NCI-H2081 (cell line): ENCODE results near the gene SRGAP1.
A peak's percentile ranks its signal among the peaks of the same experiment; 100 is the strongest.
"Not testable (repeated sequence)": the region's sequence is repeated elsewhere in the genome, so short reads cannot be mapped to it uniquely, and the experiment has no call there.

Experiments
- DNase-seq, 2 experiments: peaks; one replicate each; lab custom pipeline; 2025; lab: John Stamatoyannopoulos, UW

Gene SRGAP1

GRCh38 chr12:64122154-64122553 is 277.7 kb downstream of the SRGAP1 start:
- DNase-seq: no peak

- no peak for DNase-seq
Observed at GRCh38 chr12:64122995-64123394, 278.5 kb downstream of the SRGAP1 start.

GRCh38 chr12:64123448-64123847 is 278.9 kb downstream of the SRGAP1 start:
- DNase-seq: no peak

DNA sequence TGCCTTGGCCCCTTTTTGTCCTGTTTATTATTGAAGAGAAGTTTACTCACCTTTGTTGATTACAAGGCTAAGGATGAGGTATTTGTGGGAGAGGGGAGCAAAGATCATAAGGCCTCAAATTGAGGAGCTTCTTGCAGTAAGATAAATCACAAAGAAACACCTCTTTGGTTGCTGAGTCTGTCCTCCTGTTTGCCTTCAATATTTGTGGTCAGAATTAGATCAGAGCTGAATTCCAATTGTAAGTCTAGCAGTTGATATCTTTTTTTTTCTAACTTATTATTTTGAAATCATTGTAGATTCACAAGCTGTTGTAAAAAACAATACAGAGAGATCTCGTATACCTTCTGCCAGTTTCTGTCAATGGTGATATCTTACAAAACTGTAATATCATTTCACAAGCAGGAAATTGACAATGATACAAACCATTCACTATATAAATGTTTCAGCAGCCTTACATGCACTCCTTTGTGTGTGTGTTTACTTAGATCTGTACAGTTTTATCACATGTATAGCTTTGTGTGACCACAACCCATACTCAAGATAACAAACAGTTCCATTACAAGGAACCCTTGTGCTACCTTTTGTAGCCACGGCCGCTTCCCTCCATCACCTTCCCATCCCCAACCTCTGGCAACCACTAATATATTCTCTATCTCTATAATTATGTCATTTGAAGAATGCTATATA is 280.2 kb downstream of the SRGAP1 start:
- peak in 1 of 2 experiments; percentile 7 for DNase-seq

GRCh38 chr12:64125913-64126312 is 281.4 kb downstream of the SRGAP1 start:
- DNase-seq: no peak

DNA sequence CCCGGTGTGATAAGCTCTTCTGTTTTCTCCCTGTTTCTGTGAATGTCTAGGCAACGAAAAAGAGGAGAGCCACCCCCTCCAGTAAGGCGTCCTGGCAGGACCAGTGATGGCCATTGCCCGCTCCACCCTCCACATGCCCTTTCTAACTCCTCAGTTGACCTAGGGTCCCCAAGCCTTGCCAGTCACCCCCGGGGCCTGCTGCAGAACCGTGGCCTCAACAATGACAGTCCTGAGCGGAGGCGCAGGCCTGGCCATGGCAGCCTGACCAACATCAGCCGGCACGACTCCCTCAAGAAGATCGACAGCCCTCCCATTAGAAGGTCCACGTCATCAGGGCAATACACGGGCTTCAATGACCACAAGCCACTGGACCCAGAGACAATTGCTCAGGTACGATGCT is 283.3 kb downstream of the SRGAP1 start:
- no peak for DNase-seq

DNA sequence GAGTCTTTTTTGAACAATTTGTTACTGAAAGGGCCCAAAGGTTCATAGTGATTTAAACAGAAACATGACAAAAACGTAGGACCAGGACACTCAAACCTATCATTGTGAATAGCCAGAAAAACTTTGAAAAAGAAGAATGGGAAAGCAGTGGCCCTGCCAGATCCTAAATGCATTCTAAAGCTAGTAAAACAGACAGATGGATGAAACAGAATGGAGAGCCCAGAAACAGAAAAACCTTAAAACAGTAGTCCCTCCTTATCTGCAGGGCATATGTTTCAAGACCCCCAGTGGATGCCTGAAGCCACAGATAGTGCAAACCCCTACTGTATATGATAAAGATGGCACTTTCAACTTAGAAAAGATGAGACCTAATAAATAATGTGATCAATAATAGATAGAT is 283.9 kb downstream of the SRGAP1 start:
- DNase-seq: no peak

DNA sequence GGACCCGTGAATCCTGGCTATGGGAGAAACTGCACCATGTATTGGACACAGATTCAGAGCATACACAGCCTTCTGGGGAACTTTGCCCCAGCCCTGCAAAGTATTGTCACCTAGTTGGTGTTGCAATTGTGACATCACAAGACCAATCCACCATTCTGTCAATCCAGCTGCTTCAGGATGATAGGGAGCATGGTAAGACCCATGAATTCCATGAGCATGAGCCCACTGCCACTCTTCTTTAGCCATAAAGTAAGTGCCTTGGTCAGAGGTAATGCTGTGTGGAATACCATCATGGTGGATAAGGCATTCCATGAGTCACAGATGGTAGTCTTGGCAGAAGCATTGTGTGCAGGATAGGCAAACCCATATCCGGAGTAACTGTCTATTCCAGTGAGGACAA is 286.0 kb downstream of the SRGAP1 start:
- DNase-seq: not testable (repeated sequence)

DNA sequence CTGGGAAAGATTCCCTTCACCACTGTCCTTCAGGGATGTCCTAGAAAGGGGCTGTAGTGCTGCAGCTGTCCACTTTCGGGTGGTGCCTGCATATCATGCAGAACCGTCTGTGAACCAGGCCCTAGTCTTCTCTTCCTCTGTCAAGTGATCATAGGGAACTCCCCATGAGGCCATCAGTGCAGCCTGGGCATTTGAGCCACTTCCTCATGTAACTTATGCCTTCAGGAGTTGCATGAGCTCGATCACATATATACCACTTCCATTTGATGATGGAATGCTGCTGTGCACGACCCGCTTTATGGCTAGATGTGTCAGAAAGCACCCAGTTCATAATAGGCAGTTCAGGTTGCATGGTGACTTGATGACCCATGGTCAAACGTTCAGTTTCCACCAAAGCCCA is 287.0 kb downstream of the SRGAP1 start:
- DNase-seq: not testable (repeated sequence)

DNA sequence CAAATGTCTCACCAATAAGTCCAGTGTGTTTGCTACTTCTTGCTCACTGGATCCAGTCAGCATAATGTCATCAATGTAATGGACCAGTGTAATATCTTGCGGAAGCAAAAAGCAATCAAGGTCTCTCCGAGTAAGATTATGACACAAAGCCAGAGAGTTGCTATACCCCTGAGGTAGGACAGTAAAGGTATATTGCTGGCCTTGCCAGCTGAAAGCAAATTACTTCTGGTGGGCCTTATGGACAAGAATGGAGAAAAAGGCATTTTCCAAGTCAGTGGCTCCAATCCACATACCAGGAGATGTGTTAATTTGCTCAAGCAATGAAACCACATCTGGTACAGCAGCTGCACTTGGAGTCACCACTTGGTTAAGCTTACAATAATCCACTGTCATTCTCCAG is 288.2 kb downstream of the SRGAP1 start:
- DNase-seq: not testable (repeated sequence)

DNA sequence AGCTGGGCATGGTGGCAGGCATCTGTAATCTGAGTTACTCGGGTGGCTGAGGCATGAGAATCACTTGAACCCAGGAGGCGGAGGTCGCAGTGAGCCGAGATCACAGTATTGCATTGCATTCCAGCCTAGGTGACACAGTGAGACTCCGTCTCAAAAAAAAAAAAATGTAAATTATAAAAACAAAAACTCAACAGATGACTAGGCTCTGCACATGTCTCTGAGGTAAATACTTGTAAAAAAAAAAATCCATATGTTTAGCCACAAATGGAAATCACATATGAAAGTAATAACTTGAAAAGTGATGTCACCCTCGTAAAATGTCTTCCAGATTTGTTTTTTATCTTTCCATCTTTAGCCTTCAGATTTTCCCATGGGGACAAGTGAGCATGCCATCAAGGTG is 292.6 kb downstream of the SRGAP1 start:
- no peak for DNase-seq

DNA sequence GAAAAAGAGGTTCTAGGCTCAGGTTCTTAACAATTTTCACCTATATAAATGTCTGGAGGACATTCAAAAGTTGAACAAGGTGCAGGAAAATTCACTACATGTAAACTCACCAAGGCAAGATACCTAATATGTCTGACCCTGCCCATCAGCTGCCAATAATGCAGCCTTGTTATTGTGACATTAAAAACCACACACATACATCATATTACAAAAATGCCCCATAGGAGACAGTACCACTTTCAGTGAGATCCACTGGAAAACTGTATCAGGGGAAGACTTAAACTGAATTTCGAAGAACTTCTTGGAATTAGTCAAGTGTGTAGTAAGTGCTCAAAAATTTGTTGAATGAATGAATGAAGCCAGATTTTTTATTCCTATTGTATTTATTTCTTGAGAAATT is 294.5 kb downstream of the SRGAP1 start:
- DNase-seq: no peak

- DNase-seq: no peak
Observed at GRCh38 chr12:64142382-64142781, 297.9 kb downstream of the SRGAP1 start.

DNA sequence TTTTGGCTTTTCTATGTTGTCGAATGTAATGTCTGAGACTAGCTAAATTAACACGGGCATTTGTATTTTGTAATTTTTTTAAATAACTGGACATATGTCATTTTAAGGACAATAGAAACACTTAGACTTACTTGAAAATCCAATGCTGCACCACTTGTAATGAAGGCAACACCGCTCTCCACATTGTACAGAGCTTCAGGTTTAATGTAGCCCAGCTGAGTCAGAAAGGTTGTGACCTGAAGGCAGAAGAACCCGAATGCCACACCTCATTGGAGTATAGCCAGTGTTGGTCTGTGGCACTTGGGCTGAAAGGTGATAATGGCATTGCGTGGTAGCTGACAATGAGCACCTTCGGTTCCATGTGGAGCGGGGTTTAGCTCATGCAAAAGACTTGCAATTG is 298.3 kb downstream of the SRGAP1 start:
- no peak for DNase-seq

DNA sequence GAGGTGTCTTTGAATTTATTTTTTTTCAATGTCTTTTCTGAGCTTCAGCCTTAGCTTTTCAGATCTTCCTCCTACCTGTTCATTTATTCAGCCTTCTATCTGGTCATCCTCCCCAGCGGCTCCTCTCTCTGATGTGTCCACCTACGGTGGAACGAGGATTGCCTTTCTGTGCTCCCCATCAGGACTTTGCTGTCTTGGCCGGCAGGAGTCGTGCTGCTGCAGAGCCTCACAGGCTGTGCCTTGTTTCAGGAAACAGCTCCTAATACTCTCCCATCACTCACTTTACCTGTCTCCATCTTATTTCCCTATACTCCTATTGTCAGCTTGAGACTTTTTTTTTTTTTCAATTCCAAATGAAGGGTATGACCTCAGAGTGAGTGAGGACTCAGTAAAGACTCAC is 300.7 kb downstream of the SRGAP1 start:
- DNase-seq: no peak

GRCh38 chr12:64147011-64147631 is 302.6 kb downstream of the SRGAP1 start:
- peak; percentile 2 to 24 for DNase-seq

DNA sequence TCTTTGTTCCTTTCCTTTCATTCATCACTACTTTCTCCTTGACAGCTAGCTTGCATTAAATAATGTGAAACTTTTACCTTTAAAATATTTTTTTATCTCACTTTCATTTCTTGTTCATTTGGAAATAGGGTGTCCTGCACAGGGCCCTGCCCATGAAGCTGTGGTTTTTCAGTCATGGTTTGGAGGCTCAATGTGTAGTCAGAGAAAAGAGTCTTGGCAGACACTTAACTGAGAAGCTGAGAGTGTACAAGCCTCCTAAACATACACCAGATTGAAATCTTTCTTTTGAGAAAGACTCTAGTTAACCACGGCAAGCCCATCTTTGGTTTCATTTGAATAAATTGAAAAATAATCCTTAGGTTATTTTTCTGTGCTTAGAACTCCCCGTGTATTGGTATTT is 303.4 kb downstream of the SRGAP1 start:
- DNase-seq: no peak

DNA sequence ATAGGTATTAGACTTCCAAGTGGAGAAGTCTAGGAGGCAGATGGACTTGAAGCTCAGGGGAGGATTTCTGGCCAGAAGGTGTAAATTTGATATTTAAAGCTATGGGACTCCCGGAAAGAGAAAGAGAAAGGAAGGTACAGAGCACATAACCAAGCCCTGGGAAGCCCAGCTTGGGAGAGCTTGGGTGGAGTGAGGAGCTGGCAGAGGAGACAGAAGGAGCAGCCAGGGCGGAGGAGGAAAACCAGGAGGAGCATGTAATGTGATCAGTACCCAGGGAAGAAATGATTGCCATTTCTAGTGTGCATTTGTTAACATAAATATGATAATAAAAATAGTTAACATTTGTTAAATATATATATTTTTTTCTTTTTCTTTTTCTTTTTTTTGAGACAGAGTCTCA is 310.2 kb downstream of the SRGAP1 start:
- DNase-seq: no peak

- DNase-seq: no peak
Observed at GRCh38 chr12:64157110-64157509, 312.6 kb downstream of the SRGAP1 start.

DNA sequence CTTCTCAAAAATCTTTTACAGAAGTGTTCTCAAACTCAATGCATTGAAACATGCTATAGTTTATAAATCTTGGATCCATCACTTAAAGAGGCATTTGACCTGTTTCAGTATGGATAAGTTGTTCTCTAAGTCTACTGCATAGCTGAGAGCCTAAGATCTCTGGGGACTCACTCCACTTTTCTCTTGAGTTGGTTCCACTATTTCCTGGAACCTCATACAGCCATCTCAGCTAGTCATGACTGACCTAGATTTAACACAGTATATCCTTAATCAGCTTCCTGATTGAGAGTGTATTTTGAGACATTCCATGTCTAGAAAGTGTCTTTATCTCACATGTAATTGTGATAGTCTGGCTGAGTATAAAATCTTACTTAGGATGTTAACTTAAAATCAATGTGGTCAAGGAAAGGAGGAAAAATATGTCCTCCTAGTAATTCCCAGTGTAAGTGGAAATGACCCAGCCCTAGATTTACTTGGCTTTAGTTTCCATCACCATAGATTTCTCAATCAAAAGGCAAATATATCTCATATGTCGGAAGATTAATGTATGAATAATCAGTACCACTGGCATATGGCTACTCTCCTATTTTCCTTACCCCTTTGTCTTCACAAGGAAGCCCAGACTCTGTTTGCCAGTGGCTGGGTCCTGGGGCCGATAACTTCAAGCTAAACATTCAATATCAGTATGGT is 315.7 kb downstream of the SRGAP1 start:
- no peak for DNase-seq

DNA sequence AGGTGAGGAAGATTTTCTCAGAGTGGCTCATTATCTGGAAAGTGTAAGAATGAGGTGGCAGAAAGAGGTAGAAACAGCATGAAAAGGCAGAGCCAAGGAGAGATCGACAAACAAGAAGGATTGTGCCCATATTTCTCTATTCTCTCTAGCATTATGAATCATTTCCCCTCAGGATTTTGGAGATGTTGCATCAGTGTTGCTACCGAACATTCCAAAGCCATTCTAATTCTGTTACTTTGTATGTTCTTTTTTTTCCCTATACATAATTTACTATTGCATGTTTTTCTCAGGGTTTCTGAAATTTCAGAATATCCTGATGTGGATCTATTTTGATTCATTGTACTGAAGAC is 316.2 kb downstream of the SRGAP1 start:
- no peak for DNase-seq

GRCh38 chr12:64166606-64167005 is 322.1 kb downstream of the SRGAP1 start:
- DNase-seq: not testable (repeated sequence)

GRCh38 chr12:64167041-64167440 is 322.5 kb downstream of the SRGAP1 start:
- DNase-seq: not testable (repeated sequence)
